GM23338 (cell line): ENCODE measurements around the gene THBS4.
A peak's percentile ranks its signal among the peaks of the same experiment; 100 is the strongest.

Experiments
- CTCF ChIP-seq, 2 experiments: fragments of 200-600 bp in 1 of 2; sonication (generic) in 1 of 2; conservative IDR thresholded peaks; 2 replicates each; pipeline versions ENCODE4 v1.5.1 to v1.6.1; 2016 to 2017; ENCODE audit warnings: antibody characterized with exemption in 2 of 2, low read depth in 2 of 2, mild to moderate bottlenecking in 2 of 2, moderate library complexity in 1 of 2
- EZH2 ChIP-seq: fragments of 200-600 bp; sonication (generic); IDR thresholded peaks from one replicate; pipeline ENCODE4 v1.8.0; 2017; ENCODE audit warnings: antibody characterized with exemption, mild to moderate bottlenecking, low read depth; ENCODE audit not compliant: unreplicated experiment
- EZH2phosphoT487 ChIP-seq: fragments of 200-600 bp; sonication (generic); IDR thresholded peaks from one replicate; pipeline ENCODE4 v1.8.1; 2018; ENCODE audit warnings: antibody characterized with exemption; ENCODE audit not compliant: unreplicated experiment
- POLR2AphosphoS5 ChIP-seq: IDR thresholded peaks from 2 replicates; pipeline ENCODE4 v1.6.1; 2016; ENCODE audit warnings: antibody characterized with exemption, low read depth
- ZNF114 ChIP-seq: fragments of 250-450 bp; sonication (Bioruptor Pico); IDR thresholded peaks from 2 replicates; pipeline ENCODE4 v1.5.0; 2020; ENCODE audit warnings: mild to moderate bottlenecking, moderate library complexity

GRCh38 chr5:79990598-79991507 is 44.3 kb upstream of the THBS4 start, which contains the start of gene MTX3:
- no peak for TF ChIP-seq CTCF (conservative IDR thresholded peaks at IDR 0.05; ENCODE audit: low read depth in 2 of 2)
- peak; percentile 65 for TF ChIP-seq POLR2AphosphoS5
- TF ChIP-seq EZH2 = no peak
- TF ChIP-seq ZNF114 (CRISPR knock-in tag) = no peak
- TF ChIP-seq EZH2phosphoT487 = no peak
